ENCODE measurements around the gene RPL15. TPM values are rescaled to one million over a fixed set of nuclear protein-coding genes. Genes with fewer than 3 reads are reported as not detected.

Gene RPL15
- polyA plus RNA-seq, 1 donor (not counting 4 experiments of a cell fraction or from before 2014, with no cell fraction given) = 3,052 TPM

DNA sequence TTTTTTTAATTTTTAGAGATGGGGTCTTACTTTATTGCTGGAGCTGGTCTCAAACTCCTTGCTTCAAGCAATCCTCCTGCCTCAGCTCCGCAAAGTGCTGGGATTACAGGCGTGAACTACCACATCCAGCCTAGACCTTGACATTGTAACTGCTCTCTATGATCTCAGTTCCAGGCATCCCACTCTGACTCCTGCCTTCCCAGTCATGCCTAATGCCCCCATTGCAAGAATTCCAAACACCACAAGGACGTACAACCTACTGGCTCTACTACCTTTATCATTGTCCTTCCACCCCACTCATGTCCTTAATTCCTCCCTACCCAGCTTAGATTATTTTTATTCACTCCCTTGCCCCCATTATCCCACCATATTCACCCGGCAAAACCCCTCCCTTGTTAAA, 21.8 kb upstream of the RPL15 start:
- dilution Hi-C loops (cut with MboI; ENCODE audit: extremely low pct_ligation_motif_present, low sequenced_read_pairs) = no loop called here
- H3K9me3 ChIP-seq (ENCODE audit: control insufficient read depth, low read depth, low read length) = no peaks in the 10 kb centered on the region
- DNase-seq (ENCODE audit: low read depth, low spot score) = no peak
- TF ChIP-seq, protein P1, sequence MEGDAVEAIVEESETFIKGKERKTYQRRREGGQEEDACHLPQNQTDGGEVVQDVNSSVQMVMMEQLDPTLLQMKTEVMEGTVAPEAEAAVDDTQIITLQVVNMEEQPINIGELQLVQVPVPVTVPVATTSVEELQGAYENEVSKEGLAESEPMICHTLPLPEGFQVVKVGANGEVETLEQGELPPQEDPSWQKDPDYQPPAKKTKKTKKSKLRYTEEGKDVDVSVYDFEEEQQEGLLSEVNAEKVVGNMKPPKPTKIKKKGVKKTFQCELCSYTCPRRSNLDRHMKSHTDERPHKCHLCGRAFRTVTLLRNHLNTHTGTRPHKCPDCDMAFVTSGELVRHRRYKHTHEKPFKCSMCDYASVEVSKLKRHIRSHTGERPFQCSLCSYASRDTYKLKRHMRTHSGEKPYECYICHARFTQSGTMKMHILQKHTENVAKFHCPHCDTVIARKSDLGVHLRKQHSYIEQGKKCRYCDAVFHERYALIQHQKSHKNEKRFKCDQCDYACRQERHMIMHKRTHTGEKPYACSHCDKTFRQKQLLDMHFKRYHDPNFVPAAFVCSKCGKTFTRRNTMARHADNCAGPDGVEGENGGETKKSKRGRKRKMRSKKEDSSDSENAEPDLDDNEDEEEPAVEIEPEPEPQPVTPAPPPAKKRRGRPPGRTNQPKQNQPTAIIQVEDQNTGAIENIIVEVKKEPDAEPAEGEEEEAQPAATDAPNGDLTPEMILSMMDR (optimal IDR thresholded peaks at IDR 0.05 in 1 of 3, IDR thresholded peaks at IDR 0.05 in 1 of 3, conservative IDR thresholded peaks at IDR 0.05 in 1 of 3; ENCODE audit: extremely low read depth in 1 of 3, insufficient read depth in 2 of 3, low read length in 3 of 3) = no peak
- no peak for TF ChIP-seq EZH2 (IDR thresholded peaks at IDR 0.05; ENCODE audit: low read length)
- no peaks in the 10 kb centered on the region for H3K9me1 ChIP-seq (ENCODE audit: control insufficient read depth, extremely low read depth, insufficient read depth, low read length)
- H3K36me3 ChIP-seq (ENCODE audit: control insufficient read depth in 2 of 2, extremely low read depth in 1 of 2, insufficient read depth in 2 of 2, low read length in 2 of 2) = peaks cover 0 to 6% of the 10 kb centered on the region in 2 experiments
- H3K27ac ChIP-seq (ENCODE audit: control insufficient read depth, insufficient read depth, low read length) = no peak overlapping the region
- H4K20me1 ChIP-seq (ENCODE audit: control insufficient read depth, extremely low read depth, insufficient read depth, low read length) = no peaks in the 10 kb centered on the region
- H3K9ac ChIP-seq (ENCODE audit: control insufficient read depth, extremely low read depth, insufficient read depth, low read length) = no peak overlapping the region
- H3K79me2 ChIP-seq (ENCODE audit: control insufficient read depth, insufficient read depth, low read length) = no peaks in the 10 kb centered on the region
- no peak overlapping the region for H3K4me2 ChIP-seq (ENCODE audit: control insufficient read depth, extremely low read depth, insufficient read depth, low read depth, low read length)
- H3K27me3 ChIP-seq (ENCODE audit: control insufficient read depth, extremely low read depth, insufficient read depth, low read length) = no peaks in the 10 kb centered on the region
- H3K4me1 ChIP-seq (ENCODE audit: control insufficient read depth, extremely low read depth, insufficient read depth, low read length) = no peaks in the 10 kb centered on the region
- no peak overlapping the region for H3K4me3 ChIP-seq (ENCODE audit: control insufficient read depth in 2 of 3, extremely low read depth in 1 of 3, insufficient read depth in 2 of 3, low read depth in 1 of 3, low read length in 3 of 3)
- no peak for FAIRE-seq
- no peak overlapping the region for H2AFZ ChIP-seq (ENCODE audit: control insufficient read depth, low read length)

DNA sequence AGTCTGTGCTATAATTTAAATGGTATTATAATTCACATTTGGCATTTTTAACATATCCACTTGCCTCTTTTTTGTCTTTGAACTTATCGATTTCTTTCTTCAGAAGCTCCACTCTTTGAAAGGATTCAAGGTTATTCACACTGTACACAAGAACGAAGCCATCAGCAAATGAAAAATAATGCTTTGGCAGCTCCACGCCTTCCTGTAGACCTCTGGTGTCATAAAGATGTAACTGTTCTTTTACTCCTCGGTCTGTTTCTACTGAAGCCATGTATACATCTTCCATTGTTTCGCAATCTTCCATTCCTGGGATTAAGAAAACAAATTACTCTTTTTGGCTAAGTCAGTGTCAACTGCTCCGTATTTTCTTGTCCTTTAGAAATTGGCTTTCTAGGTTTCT, 16.2 kb upstream of the RPL15 start:
- dilution Hi-C loops (cut with MboI; ENCODE audit: extremely low pct_ligation_motif_present, low sequenced_read_pairs) = no loop called here
- H4K20me1 ChIP-seq (ENCODE audit: control insufficient read depth, extremely low read depth, insufficient read depth, low read length) = no peaks in the 10 kb centered on the region
- no peaks in the 10 kb centered on the region for H3K27me3 ChIP-seq (ENCODE audit: control insufficient read depth, extremely low read depth, insufficient read depth, low read length)
- no peaks in the 10 kb centered on the region for H3K9me3 ChIP-seq (ENCODE audit: control insufficient read depth, low read depth, low read length)
- no peak overlapping the region for H3K9ac ChIP-seq (ENCODE audit: control insufficient read depth, extremely low read depth, insufficient read depth, low read length)
- DNase-seq (ENCODE audit: low read depth, low spot score) (no peak), FAIRE-seq (no peak)
- H3K79me2 ChIP-seq (ENCODE audit: control insufficient read depth, insufficient read depth, low read length) = no peaks in the 10 kb centered on the region
- H3K4me2 ChIP-seq (ENCODE audit: control insufficient read depth, extremely low read depth, insufficient read depth, low read depth, low read length) = no peak overlapping the region
- no peaks in the 10 kb centered on the region for H3K9me1 ChIP-seq (ENCODE audit: control insufficient read depth, extremely low read depth, insufficient read depth, low read length)
- H3K4me1 ChIP-seq (ENCODE audit: control insufficient read depth, extremely low read depth, insufficient read depth, low read length) = no peaks in the 10 kb centered on the region
- TF ChIP-seq, protein P1 (optimal IDR thresholded peaks at IDR 0.05 in 1 of 3, IDR thresholded peaks at IDR 0.05 in 1 of 3, conservative IDR thresholded peaks at IDR 0.05 in 1 of 3; ENCODE audit: extremely low read depth in 1 of 3, insufficient read depth in 2 of 3, low read length in 3 of 3) = no peak
- no peak for TF ChIP-seq EZH2 (IDR thresholded peaks at IDR 0.05; ENCODE audit: low read length)
- no peak overlapping the region for H3K4me3 ChIP-seq (ENCODE audit: control insufficient read depth in 2 of 3, extremely low read depth in 1 of 3, insufficient read depth in 2 of 3, low read depth in 1 of 3, low read length in 3 of 3)
- H3K36me3 ChIP-seq (ENCODE audit: control insufficient read depth in 2 of 2, extremely low read depth in 1 of 2, insufficient read depth in 2 of 2, low read length in 2 of 2) = no peaks in the 10 kb centered on the region
- no peak overlapping the region for H3K27ac ChIP-seq (ENCODE audit: control insufficient read depth, insufficient read depth, low read length)
- H2AFZ ChIP-seq (ENCODE audit: control insufficient read depth, low read length) = no peak overlapping the region
